NCI-H2081 treated with DMSO at 0.1 percent for 48 hours (cell line): Measurements from ENCODE around the gene CFHR4.
"Not testable (repeated sequence)": the region's sequence is repeated elsewhere in the genome, so short reads cannot be mapped to it uniquely, and the experiment has no call there.

Source experiments
- DNase-seq: peaks from one replicate; lab custom pipeline; 2025; lab: John Stamatoyannopoulos, UW

The CFHR4 gene

GRCh38 chr1:196887515-196888239, at the start of gene CFHR4:
CFHR4 (plus strand) TSS chr1:196888052; CDS start chr1:196888151, 99 bp downstream.
- no peak for DNase-seq

- DNase-seq: not testable (repeated sequence)
These were observed 38.0 kb upstream of the CFHR4 start for GRCh38 chr1:196849613-196850492.

GRCh38 chr1:196856053-196856452, 31.8 kb upstream of the CFHR4 start:
- DNase-seq: no peak

- DNase-seq: no peak
These were observed 30.7 kb upstream of the CFHR4 start for GRCh38 chr1:196857188-196857587.

GRCh38 chr1:196858811-196859210, 29.0 kb upstream of the CFHR4 start:
- DNase-seq: no peak

- no peak for DNase-seq
These were observed 27.4 kb upstream of the CFHR4 start for GRCh38 chr1:196860323-196860884.

GRCh38 chr1:196861429-196861828, 26.4 kb upstream of the CFHR4 start:
- DNase-seq: no peak

- no peak for DNase-seq
These were observed 20.9 kb upstream of the CFHR4 start for GRCh38 chr1:196866974-196867373.

GRCh38 chr1:196873385-196873784, 14.5 kb upstream of the CFHR4 start:
- no peak for DNase-seq

GRCh38 chr1:196875935-196876334, 11.9 kb upstream of the CFHR4 start:
- no peak for DNase-seq

- no peak for DNase-seq
These were observed 9.9 kb upstream of the CFHR4 start for GRCh38 chr1:196877964-196878363.

- not testable (repeated sequence) for DNase-seq
These were observed 1.3 kb upstream of the CFHR4 start for GRCh38 chr1:196886560-196886959.

- DNase-seq: no peak
These were observed 2.8 kb downstream of the CFHR4 start for GRCh38 chr1:196890668-196891067.

GRCh38 chr1:196891251-196891650, 3.4 kb downstream of the CFHR4 start:
- DNase-seq: no peak

GRCh38 chr1:196896355-196896754, 8.5 kb downstream of the CFHR4 start:
- DNase-seq: no peak

GRCh38 chr1:196897158-196897828, 9.4 kb downstream of the CFHR4 start:
- no peak for DNase-seq

- no peak for DNase-seq
These were observed 14.5 kb downstream of the CFHR4 start for GRCh38 chr1:196902344-196902743.

GRCh38 chr1:196910215-196910614, 22.4 kb downstream of the CFHR4 start:
- DNase-seq: no peak

- DNase-seq: not testable (repeated sequence)
These were observed 24.4 kb downstream of the CFHR4 start for GRCh38 chr1:196912283-196912682.

GRCh38 chr1:196926839-196927238, 39.0 kb downstream of the CFHR4 start:
- not testable (repeated sequence) for DNase-seq

- not testable (repeated sequence) for DNase-seq
These were observed 45.0 kb downstream of the CFHR4 start for GRCh38 chr1:196932853-196933252.

- DNase-seq: no peak
These were observed 45.8 kb downstream of the CFHR4 start for GRCh38 chr1:196933531-196934189.
